OCI-M2 (cell line): ENCODE measurements around the gene SPC25.
"Not testable (repeated sequence)": the region's sequence is repeated elsewhere in the genome, so short reads cannot be mapped to it uniquely, and the experiment has no call there.

Experiments used
- DNase-seq: peaks from one replicate; lab custom pipeline; 2025; ENCODE audit not compliant: unreplicated experiment; lab: John Stamatoyannopoulos, UW

Gene SPC25

DNA sequence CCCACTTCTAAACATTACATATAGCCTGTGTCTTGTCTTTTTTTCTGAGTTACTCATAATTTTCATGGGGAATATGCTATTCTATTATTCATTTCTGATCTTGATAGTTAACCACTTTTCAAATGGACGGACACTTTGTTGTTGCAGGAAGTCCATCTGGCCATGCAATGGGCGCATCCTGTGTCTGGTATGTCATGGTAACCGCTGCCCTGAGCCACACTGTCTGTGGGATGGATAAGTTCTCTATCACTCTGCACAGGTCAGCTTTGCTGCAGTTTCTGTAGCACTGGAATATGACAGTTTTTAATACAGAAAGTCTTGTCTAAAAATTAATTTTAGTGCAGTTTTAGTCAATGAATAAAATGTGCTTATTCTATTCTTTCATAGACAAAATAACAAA, 14.1 kb upstream of the SPC25 start:
- no peak for DNase-seq

DNA sequence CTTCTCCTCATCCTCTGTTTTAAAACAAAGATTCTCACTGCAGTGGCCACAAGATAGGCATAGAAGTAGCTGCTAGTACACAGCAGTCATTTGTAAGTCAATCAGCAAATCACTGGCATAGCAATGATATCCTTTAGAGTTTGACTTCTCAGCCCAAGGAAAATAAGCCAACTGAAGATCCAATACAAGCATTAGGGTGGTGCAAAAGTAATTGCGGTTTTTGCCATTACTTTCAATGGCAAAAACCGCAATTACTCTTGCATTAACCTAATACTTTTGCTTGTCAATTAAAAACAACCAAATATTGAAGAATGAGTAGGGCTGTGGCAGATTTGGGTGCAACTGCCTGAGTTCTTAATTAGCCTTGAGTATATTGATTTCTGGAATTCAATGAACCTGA, 13.7 kb upstream of the SPC25 start:
- no peak for DNase-seq

DNA sequence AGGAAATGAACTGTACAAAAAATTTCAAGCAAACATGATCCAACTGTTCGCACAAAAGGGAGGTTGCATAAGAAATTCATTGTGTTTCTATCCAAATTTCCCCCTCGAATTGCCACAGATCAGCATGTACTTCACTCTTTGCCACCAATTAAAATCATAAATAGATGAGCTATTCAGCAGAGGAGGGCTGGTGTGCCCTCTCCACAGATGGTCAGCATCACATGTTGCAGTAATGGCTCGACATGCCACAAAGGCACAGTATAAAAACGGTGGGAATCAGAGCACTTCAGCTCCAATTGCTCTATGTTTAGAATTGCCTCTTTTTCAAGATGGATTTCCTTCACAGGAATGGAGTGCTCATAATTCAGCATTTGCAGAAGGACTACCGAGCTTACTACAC, 10.8 kb upstream of the SPC25 start, which contains the start of gene G6PC2:
TSS of gene G6PC2 (plus strand) at position 289 of the 400 bp plus-strand sequence. CDS start at position 330, 41 bp downstream.
- no peak for DNase-seq

DNA sequence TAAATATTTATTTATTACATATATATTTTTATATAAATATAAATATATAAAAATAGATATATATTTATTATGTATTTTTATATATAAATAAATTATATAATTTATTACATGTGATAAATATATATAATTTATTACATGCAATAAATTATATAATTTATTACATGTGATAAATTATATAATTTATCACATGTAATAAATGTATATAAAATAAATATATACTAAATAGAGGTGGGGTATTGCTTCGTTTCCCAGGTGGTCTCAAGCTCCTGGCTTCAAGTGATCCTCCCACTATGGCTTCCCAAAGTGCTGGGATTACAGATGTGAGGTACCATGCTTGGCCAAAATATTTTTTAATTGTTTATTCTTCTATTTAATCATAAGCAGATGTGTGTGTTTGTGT, 7.2 kb upstream of the SPC25 start:
- no peak for DNase-seq

DNA sequence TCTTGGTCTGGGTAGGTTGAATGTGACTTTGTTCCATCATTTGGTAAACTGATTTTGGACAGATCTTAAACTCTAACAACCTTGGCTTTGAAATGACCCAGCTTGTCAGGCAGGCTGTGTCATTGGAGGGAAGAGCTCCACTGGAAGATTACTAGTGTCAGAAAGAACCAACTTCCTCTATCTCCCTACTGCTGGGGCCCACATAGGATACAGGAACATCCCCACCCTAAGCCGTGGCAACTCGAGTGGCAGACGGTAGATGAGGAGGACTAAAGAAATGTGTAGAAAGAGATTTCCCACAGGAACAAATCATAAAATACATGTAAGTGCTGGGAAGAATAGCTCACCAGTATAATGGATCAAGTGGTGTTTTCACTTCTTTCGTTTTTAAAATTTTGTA, 6.6 kb upstream of the SPC25 start:
- DNase-seq = no peak

- no peak for DNase-seq
Measured at GRCh38 chr2:168895771-168896170, 5.5 kb upstream of the SPC25 start.

DNA sequence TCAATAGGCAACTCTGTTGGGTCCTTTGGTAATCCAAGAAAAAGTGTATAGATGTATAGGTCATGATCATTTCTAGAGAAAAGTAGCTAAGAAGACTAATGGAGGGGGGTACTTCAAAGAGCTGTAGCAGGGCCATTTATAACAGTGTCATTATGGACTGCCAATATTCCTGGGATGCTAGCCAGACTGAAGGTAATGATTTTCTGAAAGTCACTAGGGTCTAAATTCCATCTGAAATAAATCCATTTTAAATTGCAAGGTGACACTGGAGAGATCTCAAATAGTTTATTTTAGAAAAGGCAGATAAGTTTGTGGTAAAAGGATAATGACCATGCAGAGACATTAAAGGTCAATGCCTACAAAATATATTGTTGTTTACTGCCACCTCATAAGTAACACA, 4.5 kb upstream of the SPC25 start:
- no peak for DNase-seq

DNA sequence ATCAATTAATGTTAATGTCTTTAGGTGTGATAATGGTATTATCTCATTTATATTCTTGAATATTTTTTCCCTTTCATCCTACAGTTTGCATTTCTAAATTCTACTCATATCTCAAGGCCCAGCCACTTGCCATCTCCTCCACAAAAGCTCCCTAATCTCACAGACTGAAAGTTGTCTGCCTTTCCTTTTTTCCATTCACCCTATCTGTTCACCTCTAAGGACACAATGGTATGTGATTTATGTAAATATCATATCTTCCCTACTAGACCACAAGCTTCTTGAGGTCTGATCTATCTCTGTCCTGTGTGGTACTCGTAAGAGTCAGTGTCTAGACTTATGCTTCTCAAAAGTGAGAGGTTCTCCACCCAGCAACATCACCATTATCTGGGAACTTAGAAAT, 3.9 kb upstream of the SPC25 start:
- no peak for DNase-seq

- no peak for DNase-seq
Measured at GRCh38 chr2:168892327-168892726, 2.1 kb upstream of the SPC25 start.

DNA sequence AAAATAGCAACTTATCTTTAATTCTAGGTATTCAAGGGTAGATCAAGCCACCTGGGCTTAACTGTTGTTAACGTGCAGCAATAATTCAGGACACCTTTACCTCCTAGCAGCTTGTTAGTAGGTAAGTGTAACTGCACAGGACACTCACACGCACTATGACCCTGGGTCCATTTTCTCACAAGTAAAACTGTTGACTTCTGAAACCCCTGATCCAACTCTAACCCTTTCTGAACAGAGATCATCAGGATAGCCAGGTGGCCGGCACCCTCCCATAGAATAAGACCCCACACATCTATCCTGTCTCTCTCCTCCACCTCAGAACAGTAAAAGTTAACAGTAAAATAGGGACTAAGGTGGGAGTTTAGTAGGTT, 610 bp downstream of the SPC25 start:
- DNase-seq = no peak

- no peak for DNase-seq
Measured at GRCh38 chr2:168884975-168885374, 5.3 kb downstream of the SPC25 start.

GRCh38 chr2:168882163-168882562, 8.1 kb downstream of the SPC25 start:
- not testable (repeated sequence) for DNase-seq

- no peak for DNase-seq
Measured at GRCh38 chr2:168874368-168875054, 15.7 kb downstream of the SPC25 start.

GRCh38 chr2:168870824-168871223, 19.4 kb downstream of the SPC25 start:
- DNase-seq = not testable (repeated sequence)

- not testable (repeated sequence) for DNase-seq
Measured at GRCh38 chr2:168870369-168870768, 19.9 kb downstream of the SPC25 start.

DNA sequence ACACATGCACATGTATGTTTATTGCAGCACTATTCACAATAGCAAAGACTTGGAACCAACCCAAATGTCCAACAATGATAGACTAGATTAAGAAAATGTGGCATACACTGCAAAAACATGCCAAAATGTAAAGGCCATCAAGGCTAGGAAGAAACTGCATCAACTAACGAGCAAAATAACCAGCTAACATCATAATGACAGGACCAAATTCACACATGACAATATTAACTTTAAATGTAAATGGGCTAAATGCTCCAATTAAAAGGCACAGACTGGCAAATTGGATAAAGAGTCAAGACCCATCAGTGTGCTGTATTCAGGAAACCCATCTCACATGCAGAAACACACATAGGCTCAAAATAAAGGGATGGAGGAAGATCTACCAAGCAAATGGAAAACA, 23.1 kb downstream of the SPC25 start:
- not testable (repeated sequence) for DNase-seq

GRCh38 chr2:168858146-168858545, 32.1 kb downstream of the SPC25 start:
- no peak for DNase-seq

GRCh38 chr2:168855601-168856000, 34.6 kb downstream of the SPC25 start:
- no peak for DNase-seq

DNA sequence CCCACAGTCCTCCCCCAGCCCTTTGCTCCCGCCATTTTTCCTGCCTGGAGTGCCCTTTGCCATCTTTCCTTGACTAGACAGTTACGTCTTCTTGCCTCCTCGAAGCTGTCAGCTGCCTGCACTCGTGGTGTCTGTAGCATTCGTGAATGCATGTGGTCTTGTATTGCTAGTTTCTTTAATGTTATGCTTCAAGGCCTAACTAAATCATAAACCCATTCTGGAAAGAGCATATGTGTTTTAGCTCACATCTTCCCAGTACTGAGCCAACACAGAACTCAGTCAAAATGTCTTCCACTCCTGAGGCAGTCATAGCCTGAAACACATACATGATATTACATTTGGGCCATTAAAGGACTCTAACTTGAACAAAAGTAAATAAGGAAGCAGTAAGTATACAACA, 35.6 kb downstream of the SPC25 start:
- DNase-seq = no peak

- DNase-seq = no peak
Measured at GRCh38 chr2:168853471-168853870, 36.8 kb downstream of the SPC25 start.

DNA sequence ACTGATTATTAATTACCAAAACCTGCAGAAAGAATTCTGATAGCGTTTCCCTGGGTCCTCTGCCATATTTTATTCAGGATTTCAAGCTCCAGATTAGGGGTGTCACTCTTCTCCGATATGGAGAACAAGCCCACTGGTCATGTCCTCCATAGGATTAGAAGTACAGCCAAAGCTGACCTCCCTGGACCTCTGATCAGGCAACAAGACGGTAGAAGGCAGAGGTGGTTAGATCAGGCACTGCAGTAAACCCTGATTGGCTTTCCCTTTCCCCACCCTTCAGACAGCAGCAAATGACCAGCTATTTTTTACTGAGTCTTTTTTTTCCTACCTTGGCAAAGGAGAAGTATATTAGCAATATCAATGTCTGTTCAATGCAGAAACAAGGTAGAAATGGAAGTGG, 37.7 kb downstream of the SPC25 start:
- no peak for DNase-seq

DNA sequence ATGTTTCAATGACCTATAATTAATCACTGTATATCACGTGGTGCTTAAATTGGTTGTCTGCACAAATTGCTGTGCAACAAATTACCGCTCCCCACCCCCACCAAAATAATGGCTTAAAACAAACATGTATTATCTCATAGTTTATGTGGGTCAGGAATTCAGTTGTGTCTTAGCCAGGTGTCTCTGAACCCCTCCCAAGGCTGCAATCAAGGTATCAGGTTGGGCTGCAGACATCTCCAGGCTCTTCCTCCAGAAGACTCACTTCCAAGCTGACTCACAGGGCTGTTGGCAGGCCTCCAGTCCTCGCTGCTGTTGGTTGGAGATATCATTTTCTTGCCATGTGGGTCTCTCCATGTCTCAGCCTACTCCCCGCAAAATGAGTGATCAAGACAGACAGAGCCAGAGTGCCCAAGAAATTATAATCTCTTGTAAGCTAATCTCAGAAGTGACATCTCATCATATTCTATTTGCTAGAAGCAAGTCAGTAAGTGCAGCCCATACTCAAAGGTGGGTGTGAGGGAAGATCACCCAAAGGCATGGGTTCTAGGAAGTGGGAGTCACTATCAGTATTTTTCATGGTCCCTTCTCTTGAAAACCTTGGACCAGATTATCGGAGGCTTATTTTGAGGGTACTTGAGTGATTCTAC, 38.4 kb downstream of the SPC25 start:
- DNase-seq = peak; percentile 29

GRCh38 chr2:168850846-168851245, 39.4 kb downstream of the SPC25 start:
- no peak for DNase-seq
